CD1c-positive myeloid dendritic cell (primary cell): Measurements from ENCODE around the gene PRR12.

Experiments used
- DNase-seq: peaks from one replicate; pipeline ENCODE4 v3.0.0-alpha.2; 2016; ENCODE audit errors: extremely low spot score

Gene PRR12

DNA sequence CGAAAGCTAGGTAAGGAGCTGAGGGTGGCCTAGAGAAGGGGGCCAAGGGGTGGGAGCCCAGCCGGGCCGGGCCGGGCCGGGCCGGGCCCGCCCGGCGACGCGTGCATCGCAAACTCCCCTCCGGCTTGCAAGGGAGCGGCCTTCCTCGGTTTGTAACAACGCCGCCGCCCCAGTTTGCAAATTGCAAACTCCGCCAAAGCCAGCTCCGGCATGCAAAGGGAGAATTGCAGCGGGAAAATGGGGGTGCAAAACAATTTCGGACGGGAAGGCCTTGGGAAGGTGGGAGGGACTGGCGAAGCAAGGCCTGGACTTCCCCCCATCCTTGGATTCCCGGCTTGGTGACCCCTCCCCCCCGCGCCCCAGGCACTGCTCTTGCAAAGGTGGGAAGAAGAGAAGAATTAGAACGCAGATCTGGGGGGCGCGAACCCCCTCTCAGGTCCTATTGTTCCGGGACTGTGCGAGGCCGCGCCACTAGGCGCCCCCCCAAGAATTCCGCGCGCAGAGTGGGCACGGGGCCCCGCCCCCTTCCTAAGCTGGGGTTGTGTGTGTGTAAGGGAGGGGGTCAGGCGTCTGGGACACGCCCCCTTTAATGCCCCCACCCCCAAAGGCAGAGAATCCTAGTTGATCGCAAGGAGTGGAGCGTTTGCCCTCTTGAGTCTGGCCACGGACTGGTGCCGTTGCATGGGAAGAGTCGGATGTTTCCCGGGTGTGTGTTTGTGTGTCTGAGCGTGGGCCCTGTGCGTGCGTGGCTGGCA lies 926 bp downstream of the PRR12 start:
- DNase-seq = peak; percentile 17

DNA sequence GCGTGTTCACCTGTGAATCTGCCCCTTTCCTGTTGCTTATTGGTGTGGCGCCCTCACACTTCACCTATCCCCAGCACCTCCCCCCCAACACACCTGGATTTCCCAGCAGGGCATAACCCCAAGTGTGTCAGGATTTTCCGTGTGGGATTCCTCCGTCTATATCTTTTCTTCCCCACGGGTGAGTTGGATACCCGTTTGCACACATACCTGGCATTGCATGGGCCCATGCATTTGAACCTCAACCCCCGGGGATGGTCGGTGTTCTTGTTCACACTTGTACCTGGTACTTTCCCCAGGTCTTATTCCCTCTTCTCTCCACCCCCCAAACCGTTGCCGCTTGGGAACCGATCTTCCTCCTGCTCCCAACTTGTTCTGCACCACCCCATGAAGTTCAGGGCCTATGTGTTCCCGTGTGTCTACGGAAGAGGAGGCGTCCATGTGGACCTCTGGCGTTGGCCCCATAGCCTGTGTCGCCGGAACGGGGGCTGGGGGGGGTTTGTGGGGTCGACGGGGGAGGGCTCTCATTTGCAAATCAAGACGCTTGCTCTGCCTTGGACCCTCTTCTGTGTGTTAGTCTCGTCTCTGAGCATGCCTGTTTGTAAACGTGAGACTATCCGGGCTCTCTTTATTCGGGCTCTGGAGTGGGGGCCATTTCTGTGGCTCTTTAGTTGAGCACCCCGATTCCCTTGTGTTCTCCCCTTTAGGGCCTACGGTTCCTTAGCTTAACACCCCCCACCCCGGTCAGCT lies 1.7 kb downstream of the PRR12 start:
- DNase-seq = no peak

DNA sequence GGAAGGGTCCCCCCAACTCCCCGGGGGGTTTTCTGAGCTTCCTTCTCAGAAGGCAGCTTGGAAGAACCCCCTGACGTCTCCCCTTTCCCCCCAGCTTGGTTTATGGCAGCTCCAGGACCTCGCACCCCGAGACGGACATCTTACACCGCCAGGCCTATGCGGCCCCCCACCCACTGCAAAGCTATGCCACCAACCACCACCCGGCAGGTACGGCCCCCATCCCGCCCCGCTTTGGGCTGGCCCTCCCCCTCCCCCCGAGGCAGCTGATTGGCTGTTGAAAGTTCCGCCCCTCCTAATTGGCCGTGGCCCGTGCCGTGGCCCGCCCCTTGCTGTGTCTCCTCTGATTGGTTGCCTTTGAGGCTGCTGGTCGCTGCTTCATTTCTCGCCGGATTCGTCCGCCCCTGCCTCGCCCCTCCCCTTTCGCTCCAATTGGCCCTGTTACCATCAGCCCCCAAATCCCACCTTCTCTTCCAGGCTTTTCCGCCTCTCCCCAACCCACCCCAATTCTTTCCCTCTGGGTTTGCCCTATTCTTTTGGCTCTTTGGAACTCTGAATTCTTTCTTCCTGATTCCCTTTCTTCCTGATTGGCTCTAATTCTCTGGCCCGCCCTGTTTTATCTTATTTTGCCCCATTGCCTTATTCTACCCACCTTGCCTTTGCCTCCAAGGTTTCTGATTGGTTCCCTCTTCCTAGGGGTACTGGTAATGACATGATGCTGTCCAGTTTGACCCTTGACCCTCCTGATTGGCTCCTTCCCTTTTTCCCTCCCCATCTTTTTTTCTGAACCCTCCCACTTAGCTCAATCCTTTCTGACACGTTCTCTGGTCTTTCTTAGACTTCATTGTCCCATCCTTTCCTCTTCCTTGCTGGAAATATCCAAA lies 2.5 kb downstream of the PRR12 start:
- peak; percentile 88 for DNase-seq

DNA sequence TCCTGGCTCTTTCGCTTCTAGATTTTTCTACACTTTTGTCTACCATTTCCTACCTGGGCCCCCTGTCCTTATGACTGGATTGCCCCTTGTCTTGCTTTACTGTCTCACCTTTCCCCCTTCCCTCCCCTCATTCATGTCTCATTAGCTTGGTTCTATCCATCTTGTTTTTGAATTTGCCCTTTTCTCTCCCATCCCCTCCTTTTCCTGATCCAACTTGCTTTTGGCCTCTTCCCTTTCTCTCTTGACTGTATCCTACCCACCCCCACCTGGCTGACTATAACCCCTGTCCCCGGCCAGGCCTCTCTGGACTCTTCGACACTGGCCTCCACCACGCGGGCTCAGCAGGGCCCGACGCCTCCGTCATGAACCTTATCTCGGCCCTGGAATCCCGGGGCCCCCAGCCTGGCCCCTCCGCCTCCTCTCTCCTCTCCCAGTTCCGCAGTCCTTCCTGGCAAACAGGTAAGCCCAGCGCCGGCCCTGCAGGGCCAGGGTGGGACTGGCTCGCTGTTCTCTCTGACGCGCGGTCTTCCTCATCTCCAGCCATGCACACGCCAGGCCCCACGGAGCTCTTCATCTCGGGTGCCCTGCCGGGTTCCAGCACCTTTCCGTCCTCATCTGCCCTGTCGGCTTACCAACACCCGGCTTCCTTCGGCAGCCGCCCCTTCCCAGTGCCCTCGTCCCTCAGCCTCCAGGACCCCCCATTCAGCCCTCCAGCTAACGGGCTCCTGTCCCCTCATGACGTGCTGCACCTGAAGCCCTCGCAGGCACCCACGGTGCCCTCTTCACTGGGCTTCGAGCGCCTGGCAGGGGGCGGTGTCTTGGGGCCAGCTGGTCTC lies 3.4 kb downstream of the PRR12 start:
- no peak for DNase-seq

DNA sequence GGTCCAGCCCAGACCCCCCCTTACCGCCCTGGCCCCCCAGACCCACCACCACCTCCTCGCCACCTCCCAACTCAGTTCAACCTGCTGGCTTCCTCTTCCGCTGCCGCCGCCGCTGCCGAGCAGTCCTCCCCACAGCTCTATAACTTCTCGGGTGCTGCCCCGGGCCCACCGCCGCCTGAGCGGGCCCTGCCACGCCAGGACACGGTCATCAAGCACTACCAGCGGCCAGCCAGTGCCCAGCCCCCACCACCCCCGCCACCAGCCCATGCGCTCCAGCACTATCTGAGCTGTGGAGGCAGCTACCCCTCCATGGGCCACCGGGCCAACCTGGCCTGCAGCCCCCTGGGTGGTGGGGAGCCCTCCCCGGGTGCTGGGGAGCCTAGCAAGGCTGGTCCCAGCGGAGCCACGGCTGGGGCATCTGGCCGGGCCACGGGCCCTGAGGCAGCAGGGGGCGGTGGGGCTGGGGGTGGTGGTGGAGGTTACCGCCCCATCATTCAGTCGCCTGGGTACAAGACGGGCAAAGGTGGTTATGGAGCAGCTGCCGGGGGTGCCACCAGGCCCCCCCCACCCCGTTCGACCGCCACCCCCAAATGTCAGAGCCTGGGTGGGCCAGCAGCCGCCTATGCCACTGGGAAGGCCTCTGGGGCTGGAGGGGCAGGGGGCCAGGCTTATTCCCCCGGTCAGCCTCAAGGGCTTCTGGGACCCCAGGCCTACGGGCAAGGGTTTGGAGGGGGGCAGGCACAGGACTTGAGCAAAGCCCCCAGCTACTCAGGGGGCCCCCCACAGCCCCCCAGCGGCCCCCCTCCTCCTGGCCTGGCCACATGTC lies 4.2 kb downstream of the PRR12 start:
- DNase-seq = no peak

DNA sequence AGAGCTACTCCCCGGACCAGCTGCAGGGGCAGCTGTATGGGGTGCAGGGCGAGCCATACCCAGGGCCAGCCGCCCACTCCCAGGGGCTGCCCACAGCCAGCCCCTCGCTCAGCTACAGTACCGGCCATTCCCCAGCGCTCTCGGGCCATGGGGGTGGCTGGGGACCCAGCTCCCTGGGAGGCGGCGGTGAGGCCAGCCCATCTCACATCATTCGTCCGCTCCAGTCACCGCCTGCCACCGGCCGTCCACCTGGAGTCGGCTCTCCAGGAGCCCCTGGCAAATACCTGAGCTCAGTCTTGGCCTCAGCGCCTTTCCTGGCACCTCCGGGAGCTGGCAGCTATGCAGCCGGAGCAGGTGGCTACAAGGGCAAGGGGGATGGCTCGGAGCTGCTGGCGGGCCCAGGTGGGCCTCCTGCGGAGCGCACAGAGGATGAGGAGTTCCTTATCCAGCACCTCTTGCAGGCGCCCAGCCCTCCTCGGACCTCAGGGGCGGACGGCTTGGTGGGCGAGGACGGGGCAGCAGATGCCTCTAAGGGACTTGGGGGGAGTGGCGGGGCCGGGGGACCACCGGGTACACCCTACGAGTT lies 4.9 kb downstream of the PRR12 start:
- DNase-seq = no peak

DNA sequence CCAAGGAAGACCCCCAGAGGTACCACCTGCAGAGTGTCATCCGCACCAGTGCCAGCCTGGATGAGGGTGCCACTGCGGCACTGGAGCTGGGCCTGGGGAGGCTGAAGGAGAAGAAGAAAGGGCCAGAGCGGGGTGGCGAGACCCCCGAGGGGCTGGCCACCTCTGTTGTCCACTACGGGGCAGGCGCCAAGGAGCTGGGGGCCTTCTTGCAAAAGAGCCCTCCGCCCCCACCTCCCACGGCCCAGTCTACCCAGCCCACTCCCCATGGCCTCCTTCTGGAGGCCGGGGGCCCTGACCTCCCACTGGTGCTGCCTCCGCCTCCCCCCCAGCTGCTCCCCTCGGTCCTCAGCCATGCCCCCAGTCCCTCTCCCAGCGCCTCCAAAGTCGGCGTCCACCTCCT lies 5.4 kb downstream of the PRR12 start:
- DNase-seq = no peak

DNA sequence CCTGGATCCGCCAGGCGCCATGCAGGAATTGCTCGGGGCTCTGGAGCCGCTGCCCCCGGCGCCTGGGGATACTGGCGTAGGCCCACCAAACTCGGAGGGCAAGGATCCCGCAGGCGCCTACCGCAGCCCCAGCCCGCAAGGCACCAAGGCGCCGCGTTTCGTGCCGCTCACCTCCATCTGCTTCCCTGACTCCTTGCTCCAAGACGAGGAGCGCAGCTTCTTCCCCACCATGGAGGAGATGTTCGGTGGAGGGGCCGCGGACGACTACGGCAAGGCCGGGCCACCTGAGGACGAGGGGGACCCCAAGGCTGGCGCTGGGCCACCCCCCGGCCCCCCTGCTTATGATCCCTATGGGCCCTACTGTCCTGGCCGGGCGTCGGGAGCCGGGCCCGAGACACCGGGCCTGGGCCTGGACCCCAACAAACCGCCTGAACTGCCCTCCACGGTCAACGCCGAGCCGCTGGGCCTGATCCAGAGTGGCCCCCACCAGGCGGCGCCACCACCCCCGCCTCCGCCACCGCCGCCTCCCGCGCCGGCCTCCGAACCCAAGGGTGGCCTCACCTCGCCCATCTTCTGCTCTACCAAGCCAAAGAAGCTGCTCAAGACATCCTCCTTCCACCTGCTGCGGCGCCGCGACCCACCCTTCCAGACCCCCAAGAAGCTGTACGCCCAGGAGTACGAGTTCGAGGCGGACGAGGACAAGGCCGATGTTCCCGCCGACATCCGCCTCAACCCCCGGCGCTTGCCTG lies 6.1 kb downstream of the PRR12 start:
- no peak for DNase-seq

DNA sequence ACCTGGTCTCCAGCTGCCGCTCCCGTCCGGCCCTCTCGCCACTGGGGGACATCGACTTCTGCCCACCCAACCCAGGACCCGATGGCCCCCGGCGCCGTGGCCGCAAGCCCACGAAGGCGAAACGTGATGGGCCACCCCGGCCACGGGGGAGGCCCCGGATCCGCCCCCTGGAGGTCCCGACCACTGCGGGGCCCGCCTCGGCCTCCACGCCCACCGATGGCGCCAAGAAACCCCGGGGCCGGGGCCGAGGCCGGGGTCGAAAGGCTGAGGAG lies 6.7 kb downstream of the PRR12 start:
- DNase-seq = no peak

DNA sequence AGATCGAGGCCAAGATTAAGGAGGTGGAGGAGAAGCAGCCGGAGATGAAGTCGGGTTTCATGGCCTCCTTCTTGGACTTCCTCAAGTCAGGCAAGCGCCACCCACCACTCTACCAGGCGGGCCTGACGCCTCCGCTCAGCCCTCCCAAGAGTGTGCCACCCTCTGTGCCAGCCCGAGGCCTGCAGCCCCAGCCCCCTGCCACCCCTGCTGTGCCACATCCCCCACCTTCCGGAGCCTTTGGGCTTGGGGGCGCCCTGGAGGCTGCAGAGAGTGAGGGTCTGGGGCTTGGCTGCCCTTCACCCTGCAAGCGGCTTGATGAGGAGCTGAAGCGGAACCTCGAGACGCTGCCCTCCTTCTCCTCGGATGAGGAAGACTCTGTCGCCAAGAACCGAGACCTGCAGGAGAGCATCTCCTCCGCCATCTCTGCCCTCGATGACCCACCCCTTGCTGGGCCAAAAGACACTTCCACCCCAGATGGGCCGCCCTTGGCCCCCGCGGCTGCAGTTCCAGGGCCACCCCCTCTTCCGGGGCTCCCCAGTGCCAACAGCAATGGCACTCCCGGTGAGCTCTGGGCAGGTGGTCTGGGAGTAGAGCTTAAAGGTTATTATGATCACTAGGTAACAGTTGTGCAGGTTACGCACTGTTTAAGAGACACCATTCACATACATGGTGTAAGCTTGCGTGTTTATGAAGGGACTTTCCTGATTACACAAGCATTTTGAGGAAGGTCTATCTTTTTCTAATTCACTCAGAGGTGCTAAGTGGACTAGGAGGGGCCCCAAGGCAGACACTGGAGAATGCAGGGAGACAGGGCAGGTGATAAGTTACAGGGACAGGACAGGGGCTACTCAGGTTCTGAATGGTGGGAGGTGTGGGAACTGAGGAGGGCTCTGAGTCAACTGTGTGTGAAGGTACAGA lies 8.7 kb downstream of the PRR12 start:
- DNase-seq = peak; percentile 29

DNA sequence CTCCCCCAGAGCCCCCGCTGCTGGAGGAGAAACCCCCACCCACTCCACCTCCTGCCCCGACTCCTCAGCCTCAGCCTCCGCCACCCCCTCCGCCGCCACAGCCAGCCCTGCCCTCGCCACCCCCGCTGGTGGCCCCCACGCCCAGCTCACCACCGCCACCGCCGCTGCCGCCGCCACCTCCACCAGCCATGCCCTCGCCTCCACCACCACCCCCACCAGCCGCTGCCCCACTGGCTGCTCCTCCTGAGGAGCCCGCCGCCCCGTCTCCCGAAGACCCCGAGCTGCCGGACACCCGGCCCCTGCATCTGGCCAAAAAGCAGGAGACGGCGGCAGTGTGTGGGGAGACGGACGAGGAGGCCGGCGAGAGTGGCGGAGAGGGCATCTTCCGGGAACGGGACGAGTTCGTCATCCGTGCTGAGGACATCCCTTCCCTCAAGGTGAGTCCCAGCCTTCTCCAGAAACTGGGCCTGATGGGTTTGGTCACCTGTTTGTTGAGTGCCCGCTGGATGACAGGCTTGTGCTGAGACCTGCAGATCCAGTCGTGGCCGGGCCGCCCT lies 10.6 kb downstream of the PRR12 start:
- no peak for DNase-seq

DNA sequence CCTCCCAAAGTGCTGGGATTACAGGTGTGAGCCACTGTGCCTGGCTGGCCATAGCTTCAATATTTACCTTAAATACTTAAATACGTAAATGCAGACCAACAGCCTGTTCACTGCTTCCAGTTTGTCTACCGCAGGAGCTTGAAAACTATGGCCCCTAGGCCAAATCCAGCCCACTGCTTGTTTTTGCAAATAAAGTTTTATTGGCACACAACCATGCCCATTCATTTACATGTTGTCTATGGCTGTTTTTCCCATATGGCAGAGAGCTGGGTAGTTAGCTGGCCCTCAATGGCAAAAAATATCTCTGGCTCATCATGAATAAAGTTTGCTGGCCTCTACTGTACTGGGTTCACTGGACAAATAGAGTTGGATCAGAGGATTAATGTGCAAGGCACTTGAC lies 11.8 kb downstream of the PRR12 start:
- no peak for DNase-seq

DNA sequence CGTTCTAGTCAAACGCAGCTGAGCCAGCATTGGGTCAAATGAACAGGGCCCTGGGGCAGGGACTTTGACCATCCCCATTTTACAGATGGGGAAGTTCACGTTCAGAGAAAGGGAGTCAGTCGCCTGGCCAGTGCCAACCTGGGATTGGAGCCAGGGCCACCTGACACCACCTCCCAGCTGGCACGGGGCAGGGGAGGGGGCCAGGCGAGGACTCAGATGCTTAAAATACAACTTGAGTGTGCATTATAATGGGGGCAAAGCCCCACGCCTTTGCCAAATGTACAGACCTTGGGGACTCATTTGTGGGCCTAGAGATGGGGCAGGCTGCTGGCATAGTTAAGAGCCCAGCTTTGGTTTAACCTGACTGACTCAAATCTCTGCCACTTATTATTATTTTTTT lies 14.6 kb downstream of the PRR12 start:
- DNase-seq = no peak

DNA sequence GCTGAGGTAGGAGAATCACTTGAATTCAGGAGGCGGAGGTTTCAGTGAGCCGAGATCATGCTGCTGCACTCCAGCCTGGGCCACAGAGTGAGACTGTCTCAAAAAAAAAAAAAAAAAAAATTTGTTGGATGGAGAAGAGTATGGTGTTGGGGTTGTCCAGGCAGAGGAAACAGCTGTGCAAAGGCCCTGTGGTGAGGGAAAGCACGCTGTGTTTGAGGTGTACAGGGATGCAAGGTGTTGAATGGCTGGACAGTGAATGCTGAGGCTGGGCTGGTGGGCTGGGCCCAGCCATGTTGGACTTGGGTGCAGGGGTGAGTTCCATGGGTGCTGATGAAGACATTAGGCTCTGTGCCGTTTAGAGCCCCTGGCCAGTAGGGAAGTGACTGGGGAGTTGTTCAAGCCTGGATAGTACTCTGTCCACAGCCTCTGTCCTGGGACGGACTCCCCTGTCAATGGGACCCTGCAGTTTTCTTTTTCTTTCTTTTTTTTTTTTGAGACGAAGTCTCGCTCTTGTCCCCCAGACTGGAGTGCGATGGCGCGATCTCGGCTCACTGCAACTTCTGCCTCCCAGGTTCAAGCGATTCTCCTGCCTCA lies 18.6 kb downstream of the PRR12 start:
- no peak for DNase-seq

DNA sequence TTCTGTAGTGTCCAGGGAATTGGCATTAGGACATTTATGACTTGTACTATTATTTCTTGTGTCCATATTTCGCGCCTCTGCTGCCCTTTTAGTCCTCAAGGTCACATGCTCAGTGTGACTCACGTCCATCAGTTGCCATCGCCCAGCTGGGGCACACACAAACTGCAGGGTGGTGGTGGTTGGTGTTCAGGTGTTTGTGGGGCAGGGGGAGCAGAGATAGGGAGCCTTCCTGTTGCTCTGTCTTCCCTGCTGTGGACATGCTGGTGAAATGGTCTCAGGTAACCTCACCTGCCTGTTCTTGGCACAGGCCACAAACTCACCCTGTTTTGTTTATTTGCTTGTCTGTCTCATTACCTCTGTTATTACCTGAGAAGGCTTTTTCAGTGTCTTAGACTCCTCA lies 22.4 kb downstream of the PRR12 start:
- peak; percentile 13 for DNase-seq

DNA sequence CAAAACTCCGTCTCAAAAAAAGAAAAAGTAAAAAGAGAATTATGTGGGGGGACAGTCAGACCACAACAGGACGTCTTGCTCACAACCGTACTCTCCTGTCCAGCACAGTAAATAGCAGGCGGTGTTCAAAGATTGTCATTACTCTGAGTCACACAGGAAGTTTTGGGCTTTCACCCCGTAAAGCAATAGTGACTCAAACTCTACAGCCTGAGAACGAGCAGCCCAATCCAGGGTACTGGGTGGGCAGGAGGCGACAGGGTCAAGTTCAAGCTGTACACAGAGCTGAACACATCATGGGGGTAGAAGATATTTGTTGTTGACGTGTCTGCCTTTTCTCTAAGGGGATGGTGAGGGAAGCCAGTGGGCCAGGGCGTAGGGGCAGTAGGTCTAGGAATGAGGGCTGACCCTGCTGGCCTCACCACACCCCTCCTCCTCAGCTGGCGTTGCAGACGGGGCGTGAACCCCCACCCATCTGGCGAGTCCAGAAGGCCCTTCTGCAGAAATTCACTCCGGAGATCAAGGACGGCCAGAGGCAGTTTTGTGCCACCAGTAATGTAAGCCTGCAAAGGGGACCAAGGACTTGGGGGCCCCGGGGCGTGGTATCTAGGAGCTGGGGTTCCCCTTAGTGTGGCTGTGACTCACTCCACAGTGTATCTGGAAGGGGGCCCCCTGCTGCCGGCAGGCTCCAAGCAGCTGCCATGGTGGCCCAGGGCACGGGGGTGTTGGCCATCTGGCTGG lies 23.3 kb downstream of the PRR12 start:
- DNase-seq = peak; percentile 33

DNA sequence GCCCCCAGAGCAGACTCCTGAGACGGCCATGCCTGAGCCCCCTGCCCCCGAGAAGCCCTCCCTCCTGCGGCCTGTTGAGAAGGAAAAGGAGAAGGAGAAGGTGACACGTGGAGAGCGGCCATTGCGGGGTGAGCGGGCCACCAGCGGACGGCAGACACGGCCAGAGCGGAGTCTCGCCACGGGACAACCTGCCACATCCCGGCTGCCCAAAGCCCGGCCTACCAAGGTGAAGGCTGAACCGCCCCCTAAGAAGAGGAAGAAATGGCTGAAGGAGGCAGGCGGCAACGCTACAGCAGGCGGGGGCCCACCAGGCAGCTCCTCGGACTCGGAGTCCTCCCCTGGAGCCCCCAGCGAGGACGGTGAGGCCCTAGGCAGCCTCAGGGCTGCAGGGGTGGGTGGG lies 24.9 kb downstream of the PRR12 start:
- no peak for DNase-seq
